ENCODE measurements around the gene ITGA11.

The ITGA11 gene

GRCh38 chr15:68300115-68300940 is 131.6 kb downstream of the ITGA11 start:
- no peak for TF ChIP-seq CTCF (IDR thresholded peaks at IDR 0.05; ENCODE audit: low read length)
- TF ChIP-seq EZH2 (IDR thresholded peaks at IDR 0.05; ENCODE audit: borderline replicate concordance, low read length) = no peak
- Histone ChIP-seq H3K4me2 (ENCODE audit: low read length) (no peak overlapping the region), H3K27me3 (ENCODE audit: insufficient read depth, low read length) (no peaks in the 10 kb centered on the region), H3K9ac (ENCODE audit: low read length) (no peak overlapping the region), H3F3A (ENCODE audit: insufficient read depth, low read length) (no peaks in the 10 kb centered on the region), H2AFZ (ENCODE audit: low read length) (no peak overlapping the region), H3K27ac (ENCODE audit: low read depth, low read length, poor library complexity, severe bottlenecking) (no peak overlapping the region), H3K4me1 (ENCODE audit: insufficient read depth, low read length, severe bottlenecking) (peaks cover 17% of the 10 kb centered on the region), H3K36me3 (ENCODE audit: insufficient read depth, low read length) (no peaks in the 10 kb centered on the region), H3K9me3 (ENCODE audit: low read length) (no peaks in the 10 kb centered on the region), H3K79me2 (ENCODE audit: insufficient read depth, low read length) (no peaks in the 10 kb centered on the region), H3K4me3 (ENCODE audit: low read depth, low read length, poor library complexity, severe bottlenecking) (no peak overlapping the region), H3K9me2 (ENCODE audit: low read depth, low read length) (no peaks in the 10 kb centered on the region), H4K20me1 (ENCODE audit: insufficient read depth, low read length) (no peaks in the 10 kb centered on the region)

GRCh38 chr15:68299436-68299835 is 132.5 kb downstream of the ITGA11 start:
- Histone ChIP-seq H3K9me3 (ENCODE audit: low read length) (no peaks in the 10 kb centered on the region), H3K9me2 (ENCODE audit: low read depth, low read length) (no peaks in the 10 kb centered on the region), H3K36me3 (ENCODE audit: insufficient read depth, low read length) (no peaks in the 10 kb centered on the region), H3K4me3 (ENCODE audit: low read depth, low read length, poor library complexity, severe bottlenecking) (no peak overlapping the region), H2AFZ (ENCODE audit: low read length) (no peak overlapping the region), H3F3A (ENCODE audit: insufficient read depth, low read length) (no peaks in the 10 kb centered on the region), H3K9ac (ENCODE audit: low read length) (no peak overlapping the region), H3K4me2 (ENCODE audit: low read length) (peak overlapping the region; percentile 55), H4K20me1 (ENCODE audit: insufficient read depth, low read length) (no peaks in the 10 kb centered on the region), H3K79me2 (ENCODE audit: insufficient read depth, low read length) (no peaks in the 10 kb centered on the region), H3K4me1 (ENCODE audit: insufficient read depth, low read length, severe bottlenecking) (peaks cover 17% of the 10 kb centered on the region), H3K27ac (ENCODE audit: low read depth, low read length, poor library complexity, severe bottlenecking) (no peak overlapping the region), H3K27me3 (ENCODE audit: insufficient read depth, low read length) (no peaks in the 10 kb centered on the region)
- TF ChIP-seq EZH2 (IDR thresholded peaks at IDR 0.05; ENCODE audit: borderline replicate concordance, low read length) = no peak
- TF ChIP-seq CTCF (IDR thresholded peaks at IDR 0.05; ENCODE audit: low read length) = no peak

- Histone ChIP-seq H3K4me3 (ENCODE audit: low read depth, low read length, poor library complexity, severe bottlenecking) (peak overlapping the region; percentile 27), H3K9me2 (ENCODE audit: low read depth, low read length) (no peaks in the 10 kb centered on the region), H3K4me1 (ENCODE audit: insufficient read depth, low read length, severe bottlenecking) (peaks cover 17% of the 10 kb centered on the region), H3K9ac (ENCODE audit: low read length) (no peak overlapping the region; the same call in 1 of the 2 replicates), H2AFZ (ENCODE audit: low read length) (no peak overlapping the region), H3F3A (ENCODE audit: insufficient read depth, low read length) (no peaks in the 10 kb centered on the region), H3K36me3 (ENCODE audit: insufficient read depth, low read length) (no peaks in the 10 kb centered on the region), H4K20me1 (ENCODE audit: insufficient read depth, low read length) (no peaks in the 10 kb centered on the region), H3K79me2 (ENCODE audit: insufficient read depth, low read length) (no peaks in the 10 kb centered on the region), H3K27me3 (ENCODE audit: insufficient read depth, low read length) (no peaks in the 10 kb centered on the region), H3K9me3 (ENCODE audit: low read length) (no peaks in the 10 kb centered on the region), H3K27ac (ENCODE audit: low read depth, low read length, poor library complexity, severe bottlenecking) (no peak overlapping the region), H3K4me2 (ENCODE audit: low read length) (peak overlapping the region; percentile 55)
- TF ChIP-seq EZH2 (IDR thresholded peaks at IDR 0.05; ENCODE audit: borderline replicate concordance, low read length) (no peak), CTCF (IDR thresholded peaks at IDR 0.05; ENCODE audit: low read length) (no peak)
Measured at GRCh38 chr15:68298882-68299381, 133.0 kb downstream of the ITGA11 start.

Measured in OCI-LY1 (cell line).